Activated CD4-positive, alpha-beta T cell treated with anti-CD3 and anti-CD28 coated beads, Interleukin-2, Interleukin-4, amounts not matched to agents 100 ng/mL and 50 ng/mL, durations not matched to agents 16 hours and 8 hours (primary cell): ENCODE measurements around the gene TMEM250.

Experiments used
- DNase-seq: peaks from one replicate; pipeline ENCODE4 v3.0.0-alpha.2; 2020; ENCODE audit warnings: low spot score

The TMEM250 gene

DNA sequence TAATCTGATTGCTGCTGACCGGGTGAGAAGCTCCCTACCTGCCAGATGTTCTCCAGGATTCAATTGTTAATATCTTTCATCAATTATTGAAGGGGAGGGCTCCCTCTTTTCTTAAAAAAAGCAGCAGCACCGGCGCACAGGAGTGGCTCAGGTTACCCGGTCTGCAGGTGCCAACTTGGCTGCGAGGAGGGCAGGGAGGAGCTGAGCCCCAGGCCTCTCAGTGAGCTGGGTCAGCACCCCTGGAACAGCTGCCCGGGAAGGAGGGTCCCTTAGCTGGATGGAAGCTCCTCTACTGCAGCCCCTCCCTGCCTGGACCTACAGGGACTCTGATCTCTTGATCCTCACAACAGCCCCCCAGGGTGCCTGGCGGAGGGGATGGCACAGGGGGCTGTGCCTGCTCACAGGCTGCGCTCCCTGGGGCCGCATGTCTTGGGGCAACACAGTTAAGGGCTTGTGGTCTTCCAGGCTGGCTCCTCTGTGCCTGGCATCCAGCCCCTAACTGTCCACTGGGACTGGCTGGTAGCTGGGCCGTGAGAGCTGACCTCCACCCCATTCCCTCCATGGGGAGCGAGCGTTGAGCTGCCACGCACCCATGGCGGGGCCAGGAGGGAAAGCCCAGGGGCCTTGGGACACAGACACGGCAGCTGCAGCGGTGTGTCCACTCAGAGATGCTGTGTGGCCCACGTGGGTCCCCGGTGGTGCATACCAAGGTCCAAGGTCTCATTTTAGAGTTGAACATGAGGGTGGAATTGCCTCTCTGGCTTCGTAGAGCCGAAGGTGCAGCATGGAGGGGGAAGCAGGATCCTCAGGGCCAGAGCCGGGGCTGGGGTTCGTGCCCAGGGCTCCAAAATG is 28.6 kb upstream of the TMEM250 start:
- no peak for DNase-seq

DNA sequence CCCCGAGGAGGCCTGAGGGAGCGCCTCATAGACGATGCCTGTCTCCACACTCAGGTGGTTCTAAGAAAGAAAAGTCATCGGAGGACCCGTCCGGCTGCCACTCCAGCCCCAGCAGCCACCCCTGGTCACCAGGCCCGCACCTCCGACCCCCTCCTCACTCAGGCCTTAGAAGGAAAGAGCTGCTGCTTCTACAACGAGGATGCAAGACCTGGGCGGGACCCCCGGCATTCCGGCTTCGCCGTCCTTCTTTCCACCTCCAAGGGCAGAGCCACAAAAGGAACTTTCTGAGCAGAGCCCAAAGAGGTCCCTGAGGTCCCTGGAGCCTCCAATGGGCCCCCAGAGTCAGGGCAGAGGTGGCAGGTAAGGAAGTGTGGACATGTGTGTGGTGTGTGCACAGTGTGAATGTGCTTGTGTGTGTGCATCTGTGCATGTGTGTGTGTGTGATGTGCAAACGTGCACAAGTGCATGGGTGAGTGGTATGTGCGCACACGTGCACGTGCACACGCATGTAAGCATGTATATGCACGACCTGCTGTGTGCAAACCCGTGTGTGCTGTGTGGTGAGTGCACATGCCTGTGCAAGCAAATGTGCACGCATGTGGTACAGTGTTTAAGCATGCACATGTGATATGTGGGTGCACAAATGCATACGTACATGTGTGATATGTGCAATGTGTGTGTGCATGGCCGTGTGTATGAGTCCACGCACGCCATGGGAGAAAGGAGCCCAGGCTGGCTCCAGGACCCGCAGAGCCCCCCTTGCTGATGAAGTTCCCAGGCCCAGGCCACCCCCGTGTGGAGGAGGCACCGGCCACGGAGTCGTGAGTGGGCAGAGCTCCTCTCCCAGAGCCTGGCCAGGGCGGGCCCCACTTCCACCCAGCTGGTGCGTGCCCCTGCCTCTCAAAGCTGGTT is 27.7 kb upstream of the TMEM250 start:
- no peak for DNase-seq

DNA sequence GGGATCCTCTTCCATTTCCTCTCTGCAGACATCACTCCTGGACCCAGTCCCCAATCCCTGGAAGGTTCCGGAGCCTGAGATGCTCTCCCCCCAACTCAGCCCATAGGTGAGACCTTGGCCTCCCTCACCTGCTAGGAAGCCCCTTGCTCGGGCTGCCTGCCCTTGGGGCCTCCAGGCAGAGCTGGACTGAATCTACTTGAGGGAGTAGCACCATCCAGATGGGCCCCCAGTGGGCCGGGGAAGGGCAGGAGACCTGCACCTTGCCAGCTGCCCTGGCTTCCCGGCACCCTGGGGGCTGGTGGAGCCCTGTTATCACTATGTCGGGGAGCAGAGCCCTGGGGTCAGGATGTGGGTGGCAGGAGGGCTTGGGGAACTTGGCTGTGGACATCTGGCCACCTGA is 26.9 kb upstream of the TMEM250 start:
- DNase-seq = no peak

- no peak for DNase-seq
Measured at GRCh38 chr9:136144450-136144849, 25.8 kb upstream of the TMEM250 start.

DNA sequence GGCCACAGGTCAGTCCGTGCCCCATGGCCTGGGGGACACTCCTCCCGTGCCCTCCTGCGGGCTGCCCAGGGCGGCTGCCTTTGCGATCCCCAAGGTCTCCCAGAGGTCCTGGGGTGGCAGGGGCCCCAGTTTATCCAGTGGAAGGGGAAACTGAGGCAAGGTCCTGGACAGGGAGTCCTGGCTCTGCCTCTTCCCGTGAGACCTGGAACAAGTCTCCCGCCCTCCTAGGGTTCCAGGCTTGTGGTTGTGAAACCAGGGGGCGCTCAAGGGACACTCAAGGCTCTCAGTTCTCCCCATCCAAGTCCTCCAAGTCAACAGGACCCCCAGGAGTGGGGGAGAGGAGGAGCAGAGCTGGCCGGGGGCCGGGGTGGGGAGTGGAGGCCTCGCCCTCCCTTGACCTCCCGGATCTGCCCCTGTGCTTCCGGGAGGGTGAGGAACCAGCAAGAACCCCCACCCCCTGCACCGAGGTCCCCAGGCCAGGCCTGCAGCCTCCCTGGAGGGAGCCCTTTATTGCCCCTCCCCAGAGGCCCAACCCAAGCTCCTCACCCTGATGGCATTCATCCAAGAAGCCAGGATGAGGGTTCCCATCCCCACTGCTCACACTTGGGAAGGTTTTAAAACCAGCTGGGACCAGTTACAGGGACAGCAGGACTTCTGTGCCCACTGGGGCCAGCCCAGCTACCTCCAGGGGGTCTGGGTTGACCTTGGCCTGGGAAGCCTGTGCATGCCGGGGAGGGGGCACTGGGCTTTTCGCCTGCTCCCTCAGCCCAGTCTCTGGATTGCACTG is 24.7 kb upstream of the TMEM250 start:
- no peak for DNase-seq

GRCh38 chr9:136142859-136143214 is 24.2 kb upstream of the TMEM250 start:
- no peak for DNase-seq

DNA sequence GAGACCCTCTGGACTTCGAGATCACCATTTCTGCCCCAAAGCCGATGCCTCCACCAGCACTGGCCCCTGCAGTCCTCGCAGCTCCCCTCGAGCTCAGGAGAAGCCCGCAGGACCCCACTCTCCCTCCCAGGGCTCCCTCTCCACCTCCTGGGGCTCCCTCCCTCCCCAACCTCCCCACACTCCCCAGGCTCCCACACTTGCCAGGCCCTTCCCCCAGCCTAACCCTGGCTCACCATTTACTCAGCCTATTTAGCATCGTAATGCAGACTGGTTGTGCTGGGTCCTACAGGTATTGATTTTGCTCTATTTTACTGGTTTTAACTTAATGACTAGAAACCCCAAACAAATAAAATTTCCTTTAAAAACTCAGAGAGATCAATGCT is 23.7 kb upstream of the TMEM250 start:
- no peak for DNase-seq

DNA sequence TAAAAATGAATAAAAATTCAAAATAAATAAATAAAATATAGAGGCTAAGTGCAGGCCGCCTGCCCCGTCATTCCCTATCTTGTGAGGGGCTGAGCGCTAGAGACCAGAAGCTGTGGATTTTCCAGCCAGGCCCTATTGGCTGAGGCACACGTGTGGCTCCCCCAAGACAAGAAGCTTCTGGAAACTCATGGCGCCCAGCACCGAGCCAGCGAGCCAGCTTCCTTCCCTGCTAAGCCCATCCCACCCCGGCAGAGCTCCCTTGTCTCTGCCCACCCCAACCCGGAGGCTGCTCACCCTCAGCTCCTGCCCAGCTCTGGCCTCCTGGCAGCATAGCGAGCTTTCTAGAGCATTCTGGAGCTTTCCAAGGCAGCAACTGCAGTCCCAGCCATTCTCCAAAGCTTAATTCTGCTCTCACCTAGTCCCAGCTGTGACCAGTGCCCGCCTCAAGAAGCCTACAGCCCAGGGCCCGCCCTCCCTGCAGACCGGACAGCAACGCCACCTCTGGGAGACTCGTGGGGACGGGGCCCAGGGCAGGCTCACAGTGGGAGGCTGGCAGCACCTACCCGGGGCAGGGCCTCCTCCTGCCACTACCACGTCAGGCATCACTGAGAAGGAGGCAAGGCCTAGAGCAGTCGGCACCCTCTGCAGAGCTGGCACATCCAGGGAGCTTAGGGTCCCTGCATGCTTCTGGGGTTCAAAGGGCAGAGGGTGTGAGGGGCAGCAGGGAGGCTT is 23.2 kb upstream of the TMEM250 start:
- DNase-seq = no peak

DNA sequence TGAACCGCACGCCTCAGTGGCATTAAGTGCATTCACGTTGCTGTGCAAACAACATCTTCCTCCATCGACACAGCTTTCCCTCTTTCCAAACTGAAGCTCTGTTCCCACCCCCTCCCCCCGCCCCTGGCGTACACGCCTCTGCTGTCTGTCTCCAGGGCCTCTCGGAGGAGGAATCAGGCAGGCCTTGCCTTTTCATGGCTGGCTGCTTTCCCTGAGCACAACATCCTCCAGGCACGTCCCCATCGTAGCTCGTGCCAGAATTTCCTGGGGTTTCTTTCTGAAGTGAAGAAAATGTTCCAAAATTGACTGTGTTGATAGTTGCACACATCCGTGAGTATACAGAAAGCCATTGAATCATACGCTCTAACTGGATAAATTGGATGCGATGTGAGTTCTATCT is 22.3 kb upstream of the TMEM250 start:
- no peak for DNase-seq

GRCh38 chr9:136140046-136140445 is 21.4 kb upstream of the TMEM250 start:
- DNase-seq = no peak

- DNase-seq = peak; percentile 24
Measured at GRCh38 chr9:136138566-136138965, 19.9 kb upstream of the TMEM250 start.

GRCh38 chr9:136137321-136138265 is 18.9 kb upstream of the TMEM250 start:
- DNase-seq = no peak

DNA sequence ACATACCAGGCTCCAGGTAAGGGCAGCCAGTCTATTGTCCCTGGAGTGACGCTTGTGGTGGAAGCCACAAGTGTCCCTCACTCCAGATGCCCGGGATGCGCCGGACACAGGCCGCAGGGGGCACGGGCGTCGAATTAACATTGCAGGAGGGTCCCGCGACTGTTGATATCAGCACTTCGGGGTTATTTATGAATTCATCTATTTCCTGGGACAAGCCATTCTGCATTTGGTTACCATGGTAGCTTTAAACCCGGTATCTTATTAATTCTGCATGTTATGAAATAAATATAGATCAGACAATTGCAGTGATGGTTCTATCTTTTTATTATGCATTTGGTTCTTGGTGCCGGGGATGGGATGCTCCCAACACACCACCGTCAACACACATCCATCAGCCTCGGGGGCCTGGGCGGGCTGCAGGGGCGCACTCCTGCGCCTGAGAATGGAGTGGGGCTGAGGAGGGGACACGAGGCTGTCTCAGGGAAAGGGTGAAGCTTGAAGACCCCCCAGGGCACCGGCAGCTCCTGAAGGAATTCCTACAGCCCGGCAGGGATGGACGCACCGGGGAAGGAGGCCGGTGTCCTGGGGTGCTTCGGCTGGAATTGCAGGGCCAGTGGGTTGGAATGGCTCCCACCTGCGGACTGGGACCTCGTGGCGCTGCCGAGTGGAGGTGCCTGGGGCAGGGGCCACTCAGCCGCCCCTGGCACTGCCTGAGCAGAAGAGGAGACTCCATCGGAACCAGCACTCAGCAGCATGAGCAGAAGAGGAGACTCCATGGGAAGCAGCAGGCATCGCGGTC is 17.7 kb upstream of the TMEM250 start:
- no peak for DNase-seq

GRCh38 chr9:136135326-136136126 is 16.9 kb upstream of the TMEM250 start:
- DNase-seq = no peak

GRCh38 chr9:136133959-136134484 is 15.3 kb upstream of the TMEM250 start:
- no peak for DNase-seq

GRCh38 chr9:136133191-136133958 is 14.7 kb upstream of the TMEM250 start:
- no peak for DNase-seq

DNA sequence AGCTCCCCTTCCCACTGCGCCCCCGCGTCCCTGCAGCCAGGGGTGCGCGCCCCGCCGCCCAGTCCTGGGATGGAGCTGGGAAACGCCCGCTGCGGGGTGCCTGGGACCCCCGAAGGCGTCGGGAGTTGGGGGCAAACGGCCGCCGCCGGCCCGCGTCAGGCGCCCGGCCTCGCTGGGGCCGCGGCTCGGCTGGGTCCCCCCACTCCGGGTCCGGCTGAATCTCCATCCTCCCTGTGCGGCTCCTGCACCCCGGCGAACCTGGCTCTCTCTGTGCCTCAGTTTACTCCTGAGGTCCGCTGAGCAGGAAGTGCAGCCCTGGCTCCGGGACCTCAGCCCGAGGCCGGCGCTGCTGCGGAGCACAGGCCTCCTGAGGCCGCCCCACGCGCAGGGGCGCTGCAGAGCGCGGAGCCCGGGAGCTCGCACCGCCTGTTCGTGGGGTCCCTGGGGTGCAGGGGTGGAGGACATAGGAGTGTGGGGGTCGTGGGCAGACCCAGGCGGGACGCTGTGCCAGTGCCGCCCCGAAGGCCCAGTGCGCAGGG is 13.9 kb upstream of the TMEM250 start:
- DNase-seq = no peak
